Measurements from ENCODE around the gene NEUROG2.

Gene NEUROG2

GRCh38 chr4:112485930-112486329, 30.1 kb downstream of the NEUROG2 start:
- Histone ChIP-seq H3K4me3 (ENCODE audit: low read depth, low read length) (no peak overlapping the region), H3K79me2 (ENCODE audit: control insufficient read depth, insufficient read depth, low read length, unreplicated experiment) (no peaks in the 10 kb centered on the region), H3K27me3 (ENCODE audit: insufficient read depth, low read length) (peaks cover 24% of the 10 kb centered on the region), H3K4me1 (ENCODE audit: control insufficient read depth, insufficient read depth, low read length, unreplicated experiment) (no peaks in the 10 kb centered on the region), H3K36me3 (ENCODE audit: insufficient read depth, low read length) (no peaks in the 10 kb centered on the region), H2AFZ (ENCODE audit: low read length, unreplicated experiment) (no peak overlapping the region), H3K27ac (ENCODE audit: low read depth, low read length) (no peak overlapping the region)

GRCh38 chr4:112473985-112474384, 42.0 kb downstream of the NEUROG2 start:
- Histone ChIP-seq H2AFZ (ENCODE audit: low read length, unreplicated experiment) (no peak overlapping the region), H3K4me3 (ENCODE audit: low read depth, low read length) (no peak overlapping the region), H3K27ac (ENCODE audit: low read depth, low read length) (no peak overlapping the region), H3K4me1 (ENCODE audit: control insufficient read depth, insufficient read depth, low read length, unreplicated experiment) (no peaks in the 10 kb centered on the region), H3K79me2 (ENCODE audit: control insufficient read depth, insufficient read depth, low read length, unreplicated experiment) (no peaks in the 10 kb centered on the region), H3K27me3 (ENCODE audit: insufficient read depth, low read length) (peaks cover 16% of the 10 kb centered on the region), H3K36me3 (ENCODE audit: insufficient read depth, low read length) (no peaks in the 10 kb centered on the region)

GRCh38 chr4:112472318-112472717, 43.7 kb downstream of the NEUROG2 start:
- Histone ChIP-seq H3K4me1 (ENCODE audit: control insufficient read depth, insufficient read depth, low read length, unreplicated experiment) (no peaks in the 10 kb centered on the region), H3K4me3 (ENCODE audit: low read depth, low read length) (no peak overlapping the region), H2AFZ (ENCODE audit: low read length, unreplicated experiment) (no peak overlapping the region), H3K27me3 (ENCODE audit: insufficient read depth, low read length) (peaks cover 16% of the 10 kb centered on the region), H3K27ac (ENCODE audit: low read depth, low read length) (no peak overlapping the region), H3K79me2 (ENCODE audit: control insufficient read depth, insufficient read depth, low read length, unreplicated experiment) (no peaks in the 10 kb centered on the region), H3K36me3 (ENCODE audit: insufficient read depth, low read length) (no peaks in the 10 kb centered on the region)

All from ACC112 (cell line).